Measurements from ENCODE around the gene SNAP47. TPM values are rescaled to one million over a fixed set of nuclear protein-coding genes. Genes with fewer than 3 reads are reported as not detected.

The SNAP47 gene
- total and polyA plus RNA-seq, 2 of the 4 experiments (the other 2 are of a cell fraction): 39.4 to 72.9 TPM

GRCh38 chr1:227768640-227769039 is 33.4 kb downstream of the SNAP47 start:
- Histone ChIP-seq H3K79me1 (ENCODE audit: low read depth in 1 of 2, low read length in 2 of 2) (peaks cover 5 to 33% of the 10 kb centered on the region in 2 experiments; a peak in 3 of 4 replicates), H2BK5ac (ENCODE audit: low read depth, low read length, poor library complexity, severe bottlenecking) (no peak overlapping the region), H2BK15ac (ENCODE audit: low read depth, low read length) (no peak overlapping the region), H2BK120ac (ENCODE audit: low read depth, low read length) (no peak overlapping the region), H4K91ac (ENCODE audit: insufficient read depth, low read depth, low read length) (no peak overlapping the region), H4K8ac (ENCODE audit: low read depth in 2 of 2, low read length in 2 of 2) (no peak overlapping the region), H3K23ac (ENCODE audit: low read depth, low read length) (no peak overlapping the region), H3K4me2 (ENCODE audit: low read depth, low read length) (no peak overlapping the region), H3K27ac (ENCODE audit: insufficient read depth, low read length) (no peak overlapping the region), H2BK20ac (ENCODE audit: low read depth, low read length) (no peak overlapping the region), H4K20me1 (ENCODE audit: insufficient read depth, low read length) (peaks cover 22% of the 10 kb centered on the region), H3K9me1 (ENCODE audit: insufficient read depth, low read length) (peaks cover 9% of the 10 kb centered on the region), H3K9ac (ENCODE audit: low read depth, low read length) (no peak overlapping the region), H2AFZ (replicated peaks; ENCODE audit: low read length, poor library complexity) (no peak overlapping the region), H3K4me3 (ENCODE audit: insufficient read depth, low read depth, low read length) (no peak overlapping the region), H3K56ac (ENCODE audit: extremely low read depth, insufficient read depth, low read length) (no peak overlapping the region), H4K5ac (ENCODE audit: low read depth, low read length) (no peak overlapping the region), H3K9me3 (ENCODE audit: control insufficient read depth, insufficient read depth, low read length) (no peaks in the 10 kb centered on the region), H2AK9ac (replicated peaks; ENCODE audit: low read depth, low read length, poor library complexity) (no peak overlapping the region), H3K36me3 (ENCODE audit: control insufficient read depth, insufficient read depth, low read length) (peaks cover 29% of the 10 kb centered on the region), H3K14ac (replicated peaks; ENCODE audit: low read depth, low read length) (no peak overlapping the region), H3K4me1 (ENCODE audit: control insufficient read depth, insufficient read depth, low read length) (peaks cover 6% of the 10 kb centered on the region), H3K18ac (ENCODE audit: low read depth, low read length) (no peak overlapping the region), H3K4ac (ENCODE audit: low read depth, low read length) (no peak overlapping the region), H3K27me3 (ENCODE audit: control insufficient read depth, insufficient read depth, low read length) (no peaks in the 10 kb centered on the region), H2AK5ac (ENCODE audit: low read depth, low read length) (no peak overlapping the region)
- no TSS peak for BruUV-seq (replicated peaks)
- dilution Hi-C loops (cut with HindIII; ENCODE audit: low sequenced_read_pairs, unreplicated experiment): no loop called here
- no peak for ATAC-seq (ENCODE audit: low read depth)
- POLR2A ChIA-PET (ENCODE audit: unreplicated experiment): no interaction called here
- TF ChIP-seq CTCF (conservative IDR thresholded peaks at IDR 0.05; ENCODE audit: low read depth, low read length) (no peak), CHD1 (IDR thresholded peaks at IDR 0.05; ENCODE audit: low read depth, low read length) (no peak), SMC3 (IDR thresholded peaks at IDR 0.05; ENCODE audit: low read depth, low read length) (no peak), USF2 (IDR thresholded peaks at IDR 0.05; ENCODE audit: low read depth, low read length) (no peak), BHLHE40 (IDR thresholded peaks at IDR 0.05; ENCODE audit: low read depth, low read length) (no peak), MAFK (IDR thresholded peaks at IDR 0.05; ENCODE audit: low read depth, low read length) (no peak), FOS (IDR thresholded peaks at IDR 0.05; ENCODE audit: low read depth, low read length) (no peak), ELK1 (IDR thresholded peaks at IDR 0.05; ENCODE audit: borderline replicate concordance, low read depth, low read length) (no peak), MAZ (IDR thresholded peaks at IDR 0.05; ENCODE audit: borderline replicate concordance, low read depth, low read length) (no peak), RCOR1 (IDR thresholded peaks at IDR 0.05; ENCODE audit: insufficient replicate concordance, low read length) (no peak), RFX5 (IDR thresholded peaks at IDR 0.05; ENCODE audit: low read depth, low read length) (no peak), RAD21 (IDR thresholded peaks at IDR 0.05; ENCODE audit: low read length) (no peak), CEBPB (IDR thresholded peaks at IDR 0.05; ENCODE audit: low read depth, low read length) (no peak), NFE2L2 (IDR thresholded peaks at IDR 0.05; ENCODE audit: low read depth, low read length) (no peak), MXI1 (IDR thresholded peaks at IDR 0.05; ENCODE audit: borderline replicate concordance, low read depth, low read length) (no peak), POLR2A (IDR thresholded peaks at IDR 0.05; ENCODE audit: low read depth, low read length) (no peak)
- in situ Hi-C loops (cut with MboI; ENCODE audit: low sequenced_read_pairs): loop anchor here (10.0 kb wide), 1 partner anchor 316 kb away; the partner anchor contains the start of gene ARF1
- intact Hi-C loops (cut with micrococcal nuclease): no loop called here
- DNase-seq: no peak
- 100% methylated on average over 1 of the region's 6 CpGs; no CpG with 5 or more reads in 1 of the 2 experiments for WGBS, 2 experiments (ENCODE audit: extremely low coverage in 2 of 2, insufficient read length in 1 of 2)
- CTCF ChIA-PET: no interaction called here

Data from IMR-90 (cell line).